ENCODE results near the gene GABBR2.

GRCh38 chr9:98755006-98755618 lies 46.4 kb upstream of the GABBR2 start:
- TF ChIP-seq, protein P1, sequence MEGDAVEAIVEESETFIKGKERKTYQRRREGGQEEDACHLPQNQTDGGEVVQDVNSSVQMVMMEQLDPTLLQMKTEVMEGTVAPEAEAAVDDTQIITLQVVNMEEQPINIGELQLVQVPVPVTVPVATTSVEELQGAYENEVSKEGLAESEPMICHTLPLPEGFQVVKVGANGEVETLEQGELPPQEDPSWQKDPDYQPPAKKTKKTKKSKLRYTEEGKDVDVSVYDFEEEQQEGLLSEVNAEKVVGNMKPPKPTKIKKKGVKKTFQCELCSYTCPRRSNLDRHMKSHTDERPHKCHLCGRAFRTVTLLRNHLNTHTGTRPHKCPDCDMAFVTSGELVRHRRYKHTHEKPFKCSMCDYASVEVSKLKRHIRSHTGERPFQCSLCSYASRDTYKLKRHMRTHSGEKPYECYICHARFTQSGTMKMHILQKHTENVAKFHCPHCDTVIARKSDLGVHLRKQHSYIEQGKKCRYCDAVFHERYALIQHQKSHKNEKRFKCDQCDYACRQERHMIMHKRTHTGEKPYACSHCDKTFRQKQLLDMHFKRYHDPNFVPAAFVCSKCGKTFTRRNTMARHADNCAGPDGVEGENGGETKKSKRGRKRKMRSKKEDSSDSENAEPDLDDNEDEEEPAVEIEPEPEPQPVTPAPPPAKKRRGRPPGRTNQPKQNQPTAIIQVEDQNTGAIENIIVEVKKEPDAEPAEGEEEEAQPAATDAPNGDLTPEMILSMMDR (IDR thresholded peaks at IDR 0.05) = no peak
- no peak for TF ChIP-seq EP300 (IDR thresholded peaks at IDR 0.05)

Data from suprapubic skin (tissue), 3 donors.